HG03565 (cell line): ENCODE measurements around the gene RAB1B.
"Not testable (repeated sequence)": the region's sequence is repeated elsewhere in the genome, so short reads cannot be mapped to it uniquely, and the experiment has no call there.

Experiments used
- ATAC-seq: cut with Tn5 transposase; IDR thresholded peaks from one replicate; pipeline ENCODE4 v1.9.1; 2021; ENCODE audit warnings: mild to moderate bottlenecking, moderate library complexity; ENCODE audit not compliant: unreplicated experiment

The RAB1B gene

GRCh38 chr11:66317723-66318599 is 49.5 kb downstream of the RAB1B start:
- ATAC-seq, result no peak

GRCh38 chr11:66318600-66318970 is 50.1 kb downstream of the RAB1B start:
- no peak for ATAC-seq

GRCh38 chr11:66320289-66320688 is 51.9 kb downstream of the RAB1B start:
- ATAC-seq, result not testable (repeated sequence)

GRCh38 chr11:66320748-66321147 is 52.3 kb downstream of the RAB1B start:
- ATAC-seq, result not testable (repeated sequence)

GRCh38 chr11:66321606-66322005 is 53.2 kb downstream of the RAB1B start:
- ATAC-seq, result no peak

- ATAC-seq, result no peak
Observed at GRCh38 chr11:66322732-66323427, 54.4 kb downstream of the RAB1B start.

- no peak for ATAC-seq
Observed at GRCh38 chr11:66323684-66324083, 55.2 kb downstream of the RAB1B start.

- ATAC-seq, result no peak
Observed at GRCh38 chr11:66324664-66325063, 56.2 kb downstream of the RAB1B start.

GRCh38 chr11:66325263-66325671 is 56.8 kb downstream of the RAB1B start:
- ATAC-seq, result no peak

GRCh38 chr11:66326261-66327111 is 58.0 kb downstream of the RAB1B start:
- no peak for ATAC-seq
